H9 (cell line): Measurements from ENCODE around the gene SCAMP3. TPM values are rescaled to one million over a fixed set of nuclear protein-coding genes. Genes with fewer than 3 reads are reported as not detected.
A peak's percentile ranks its signal among the peaks of the same experiment; 100 is the strongest.

Source experiments
- DNase-seq: peaks from one replicate; pipeline ENCODE4 v3.0.0-alpha.2; 2017
- H2AFZ ChIP-seq: one replicate; pipeline ENCODE4 v1.6.1; 2013; ENCODE audit warnings: mild to moderate bottlenecking, low read length, control low read depth, moderate library complexity
- H2AK5ac ChIP-seq: 2 replicates; pipeline ENCODE4 v1.6.1; 2013; ENCODE audit warnings: low read length, control low read depth, mixed read lengths; ENCODE audit not compliant: insufficient read length
- H2BK120ac ChIP-seq: one replicate; pipeline ENCODE4 v1.6.1; 2013; ENCODE audit warnings: low read depth, mild to moderate bottlenecking, low read length, control low read depth, inconsistent platforms; ENCODE audit not compliant: poor library complexity, severe bottlenecking
- H2BK12ac ChIP-seq: 2 replicates; pipeline ENCODE4 v1.6.1; 2013; ENCODE audit warnings: low read length, control low read depth, mixed read lengths, low read depth; ENCODE audit not compliant: insufficient read length
- H2BK15ac ChIP-seq: 2 replicates; pipeline ENCODE4 v1.6.1; 2013; ENCODE audit warnings: low read depth, low read length, control low read depth
- H2BK20ac ChIP-seq: one replicate; pipeline ENCODE4 v1.6.1; 2013; ENCODE audit warnings: low read depth, mild to moderate bottlenecking, low read length, control low read depth, inconsistent platforms; ENCODE audit not compliant: poor library complexity, severe bottlenecking
- H2BK5ac ChIP-seq: 2 replicates; pipeline ENCODE4 v1.6.1; 2013; ENCODE audit warnings: low read length, control low read depth, mixed read lengths; ENCODE audit not compliant: insufficient read length
- H3K14ac ChIP-seq: 2 replicates; pipeline ENCODE4 v1.6.1; 2013; ENCODE audit warnings: low read length, control low read depth; ENCODE audit not compliant: insufficient read depth
- H3K18ac ChIP-seq: 2 replicates; pipeline ENCODE4 v1.6.1; 2013; ENCODE audit warnings: low read depth, mild to moderate bottlenecking, mixed read lengths, low read length, control low read depth; ENCODE audit not compliant: insufficient read length
- H3K23ac ChIP-seq: 2 replicates; pipeline ENCODE4 v1.6.1; 2013; ENCODE audit warnings: low read length, control low read depth, mixed read lengths, low read depth; ENCODE audit not compliant: insufficient read length
- H3K23me2 ChIP-seq: 2 replicates; pipeline ENCODE4 v1.6.1; 2013; ENCODE audit warnings: low read depth, mild to moderate bottlenecking, mixed read lengths, low read length, control low read depth; ENCODE audit not compliant: insufficient read length, poor library complexity, severe bottlenecking
- H3K27ac ChIP-seq: 2 replicates; pipeline ENCODE4 v1.5.1; 2013; ENCODE audit warnings: low read length, control low read depth, mixed read lengths, low read depth; ENCODE audit not compliant: insufficient read length
- H3K27me3 ChIP-seq: 2 replicates; pipeline ENCODE4 v1.6.1; 2013; ENCODE audit warnings: low read length, control low read depth, inconsistent platforms; ENCODE audit not compliant: insufficient read depth
- H3K4ac ChIP-seq: 2 replicates; pipeline ENCODE4 v1.6.1; 2013; ENCODE audit warnings: low read depth, mild to moderate bottlenecking, control low read depth, inconsistent platforms, low read length, moderate library complexity
- H3K4me1 ChIP-seq: 2 replicates; pipeline ENCODE4 v1.6.1; 2013; ENCODE audit warnings: low read length, control low read depth, inconsistent platforms; ENCODE audit not compliant: insufficient read depth
- H3K4me2 ChIP-seq: 2 replicates; pipeline ENCODE4 v1.6.1; 2013; ENCODE audit warnings: low read length, control low read depth, mixed read lengths; ENCODE audit not compliant: insufficient read length, insufficient read depth
- H3K56ac ChIP-seq: 2 replicates; pipeline ENCODE4 v1.6.1; 2013; ENCODE audit warnings: low read depth, mild to moderate bottlenecking, mixed read lengths, low read length, control low read depth; ENCODE audit not compliant: insufficient read length
- H3K79me1 ChIP-seq: 2 replicates; pipeline ENCODE4 v1.6.1; 2013; ENCODE audit warnings: low read depth, mild to moderate bottlenecking, moderate library complexity, low read length, control low read depth, inconsistent platforms; ENCODE audit not compliant: insufficient read depth, poor library complexity, severe bottlenecking
- H3K79me2 ChIP-seq: 2 replicates; pipeline ENCODE4 v1.6.1; 2013; ENCODE audit warnings: low read length, control low read depth, inconsistent platforms; ENCODE audit not compliant: insufficient read depth
- H3K9ac ChIP-seq: 2 replicates; pipeline ENCODE4 v1.6.1; 2013; ENCODE audit warnings: low read length, control low read depth, mixed read lengths; ENCODE audit not compliant: insufficient read length; ENCODE audit errors: extremely low read depth
- H3K9me3 ChIP-seq: one replicate; pipeline ENCODE4 v1.6.1; 2013; ENCODE audit warnings: low read depth, low read length, inconsistent platforms; ENCODE audit not compliant: control insufficient read depth
- H3T11ph ChIP-seq: one replicate; pipeline ENCODE4 v1.6.1; 2013; ENCODE audit warnings: mild to moderate bottlenecking, low read length, control low read depth, inconsistent platforms
- H4K20me1 ChIP-seq: one replicate; pipeline ENCODE4 v1.6.1; 2013; ENCODE audit not compliant: control insufficient read depth, insufficient read length, insufficient read depth
- H4K5ac ChIP-seq: 2 replicates; pipeline ENCODE4 v1.6.1; 2013; ENCODE audit warnings: low read depth, mild to moderate bottlenecking, mixed read lengths, low read length, control low read depth; ENCODE audit not compliant: insufficient read length
- H4K8ac ChIP-seq: replicated peaks from 2 replicates; pipeline ENCODE4 v1.6.1; 2013; ENCODE audit warnings: low read length, control low read depth, mixed read lengths, low read depth; ENCODE audit not compliant: insufficient read length
- H4K91ac ChIP-seq: 2 replicates; pipeline ENCODE4 v1.6.1; 2013; ENCODE audit warnings: low read depth, mild to moderate bottlenecking, moderate library complexity, mixed read lengths, low read length, control low read depth; ENCODE audit not compliant: insufficient read length
- H3K27ac Mint-ChIP-seq, 3 experiments: 2 replicates in 2 of 3; 3 replicates in 1 of 3; pipeline ENCODE4 v1.8.0; 2020 to 2021; ENCODE audit warnings: mixed read lengths in 3 of 3, mild to moderate bottlenecking in 1 of 3, moderate library complexity in 1 of 3
- H3K27me3 Mint-ChIP-seq: 2 replicates; pipeline ENCODE4 v1.8.0; 2021; ENCODE audit warnings: low read depth, mild to moderate bottlenecking, moderate library complexity, mixed read lengths
- H3K36me3 Mint-ChIP-seq, 3 experiments: 2 replicates in 2 of 3; 3 replicates in 1 of 3; pipeline ENCODE4 v1.8.0; 2020 to 2021; ENCODE audit warnings: low read depth in 3 of 3, mixed read lengths in 3 of 3; ENCODE audit not compliant: insufficient read depth in 1 of 3
- H3K4me1 Mint-ChIP-seq, 2 experiments: 2 replicates each; pipeline ENCODE4 v1.8.0; 2020; ENCODE audit warnings: mixed read lengths in 2 of 2
- H3K4me3 Mint-ChIP-seq, 2 experiments: 2 replicates in 1 of 2; 3 replicates in 1 of 2; pipeline ENCODE4 v1.8.0; 2020 to 2021; ENCODE audit warnings: mild to moderate bottlenecking in 2 of 2, mixed read lengths in 2 of 2, moderate library complexity in 1 of 2
- H3K9me3 Mint-ChIP-seq, 2 experiments: 2 replicates in 1 of 2; 3 replicates in 1 of 2; pipeline ENCODE4 v1.8.0; 2020; ENCODE audit warnings: mild to moderate bottlenecking in 2 of 2, mixed read lengths in 2 of 2, moderate library complexity in 1 of 2
- WGBS: extraction: QIAGEN DNeasy Blood & Tissue Kit; methylation state at CpG from one replicate; pipeline ENCODE4 v1.1.7; 2013; ENCODE audit warnings: missing lambda C conversion rate, low lambda C conversion rate, mixed read lengths; ENCODE audit not compliant: insufficient read length; ENCODE audit errors: extremely low coverage; 5-methylcytosine and 5-hydroxymethylcytosine counted together
- total RNA-seq: library from RNA; stranded (reverse); gene quantifications from 2 replicates; pipeline ENCODE4 v1.2.1, GENCODE V29; 2021
- TF ChIP-seq, protein P1 (sequence below): fragments of 200-600 bp; sonication (generic); conservative IDR thresholded peaks from 3 replicates; pipeline ENCODE4 v1.8.0; 2021; ENCODE audit warnings: antibody characterized with exemption, mild to moderate bottlenecking

Gene SCAMP3
- total RNA-seq, 1 experiment from 2014 or later = 52.5 TPM

DNA sequence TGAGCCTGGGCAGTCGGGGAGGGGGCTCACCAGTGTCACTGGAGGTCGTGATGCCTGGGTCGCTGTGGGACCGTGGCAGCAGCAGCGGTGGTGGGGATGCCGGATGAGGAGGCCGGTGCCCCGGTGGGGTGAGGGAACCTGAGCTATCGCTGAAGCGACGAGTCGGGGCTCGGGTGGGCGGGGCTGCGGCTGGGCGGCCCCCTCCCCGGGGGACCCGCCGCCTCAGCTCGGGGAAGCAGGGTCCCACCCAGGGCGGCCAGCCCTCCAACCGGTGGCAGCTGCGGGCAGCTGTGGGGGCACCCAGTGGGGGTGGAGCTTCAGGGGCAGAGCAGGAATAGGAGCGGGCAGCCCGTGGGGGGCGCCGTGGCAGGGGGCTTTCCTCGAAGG is 11.9 kb downstream of the SCAMP3 start:
- Histone ChIP-seq H3K9me3 (no peaks in the 10 kb centered on the region), H4K8ac (no peak overlapping the region), H2BK15ac (no peak overlapping the region), H3K27me3 (no peaks in the 10 kb centered on the region; the same call in 1 of the 2 replicates), H3K23me2 (peaks cover 8% of the 10 kb centered on the region), H3K27ac (no peak overlapping the region), H4K91ac (no peak overlapping the region), H2AK5ac (no peak overlapping the region), H3K23ac (no peak overlapping the region), H3K9ac (no peak overlapping the region), H3K4ac (no peak overlapping the region), H2BK120ac (no peak overlapping the region), H2BK12ac (no peak overlapping the region), H3K18ac (no peak overlapping the region), H2BK20ac (no peak overlapping the region), H3K4me1 (peaks cover 4% of the 10 kb centered on the region; the same call in 1 of the 2 replicates), H3K56ac (no peak overlapping the region), H2AFZ (no peak overlapping the region), H3K14ac (no peak overlapping the region), H3K4me2 (peak overlapping the region; percentile 22), H3K79me1 (no peaks in the 10 kb centered on the region), H4K5ac (no peak overlapping the region), H4K20me1 (no peaks in the 10 kb centered on the region), H2BK5ac (no peak overlapping the region), H3T11ph (no peak overlapping the region), H3K79me2 (no peaks in the 10 kb centered on the region)
- WGBS = no CpG with 5 or more reads among the region's 28 CpGs
- Mint-ChIP-seq H3K36me3 (peaks cover 10 to 33% (median 28%) of the 10 kb centered on the region in 3 experiments), H3K4me3 (peak overlapping the region in 1 of 2 experiments; percentile 15; a peak in 1 of 5 replicates), H3K27ac (no peak overlapping the region; a peak in 1 of 7 replicates), H3K4me1 (peaks cover 25 to 30% of the 10 kb centered on the region in 2 experiments), H3K9me3 (no peaks in the 10 kb centered on the region), H3K27me3 (peaks cover 24% of the 10 kb centered on the region)
- no peak for DNase-seq
- TF ChIP-seq, protein P1, sequence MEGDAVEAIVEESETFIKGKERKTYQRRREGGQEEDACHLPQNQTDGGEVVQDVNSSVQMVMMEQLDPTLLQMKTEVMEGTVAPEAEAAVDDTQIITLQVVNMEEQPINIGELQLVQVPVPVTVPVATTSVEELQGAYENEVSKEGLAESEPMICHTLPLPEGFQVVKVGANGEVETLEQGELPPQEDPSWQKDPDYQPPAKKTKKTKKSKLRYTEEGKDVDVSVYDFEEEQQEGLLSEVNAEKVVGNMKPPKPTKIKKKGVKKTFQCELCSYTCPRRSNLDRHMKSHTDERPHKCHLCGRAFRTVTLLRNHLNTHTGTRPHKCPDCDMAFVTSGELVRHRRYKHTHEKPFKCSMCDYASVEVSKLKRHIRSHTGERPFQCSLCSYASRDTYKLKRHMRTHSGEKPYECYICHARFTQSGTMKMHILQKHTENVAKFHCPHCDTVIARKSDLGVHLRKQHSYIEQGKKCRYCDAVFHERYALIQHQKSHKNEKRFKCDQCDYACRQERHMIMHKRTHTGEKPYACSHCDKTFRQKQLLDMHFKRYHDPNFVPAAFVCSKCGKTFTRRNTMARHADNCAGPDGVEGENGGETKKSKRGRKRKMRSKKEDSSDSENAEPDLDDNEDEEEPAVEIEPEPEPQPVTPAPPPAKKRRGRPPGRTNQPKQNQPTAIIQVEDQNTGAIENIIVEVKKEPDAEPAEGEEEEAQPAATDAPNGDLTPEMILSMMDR = no peak
